CD14-positive monocyte (primary cell): ENCODE measurements around the gene SRSF3. TPM values are rescaled to one million over a fixed set of nuclear protein-coding genes. Genes with fewer than 3 reads are reported as not detected.
A peak's percentile ranks its signal among the peaks of the same experiment; 100 is the strongest.

Experiments
- DNase-seq, 3 donors: peaks; one replicate each; pipeline ENCODE4 v3.0.0-alpha.2; 2011 to 2022
- H2AFZ ChIP-seq: 2 replicates; pipeline ENCODE4 v1.6.0; 2012; ENCODE audit warnings: mild to moderate bottlenecking, low read depth, low read length, inconsistent platforms; ENCODE audit not compliant: insufficient read depth, poor library complexity, severe bottlenecking
- H3K27ac ChIP-seq, 2 donors: 1 replicate in 1 of 2; 2 replicates in 1 of 2; pipeline ENCODE4 v1.5.1; 2012 to 2013; ENCODE audit warnings: low read length in 2 of 2, control low read depth in 1 of 2, inconsistent platforms in 1 of 2, low read depth in 1 of 2, mild to moderate bottlenecking in 1 of 2
- H3K27me3 ChIP-seq, 2 donors: one replicate each; pipeline versions ENCODE4 v1.6.0 to v1.6.1; 2011 to 2013; ENCODE audit warnings: low read length in 2 of 2; ENCODE audit not compliant: control insufficient read depth in 2 of 2, insufficient read depth in 2 of 2
- H3K36me3 ChIP-seq, 2 donors: replicated peaks in 1 of 2; 1 replicate in 1 of 2; 2 replicates in 1 of 2; pipeline versions ENCODE4 v1.5.1 to v1.6.1; 2012 to 2013; ENCODE audit warnings: low read length in 2 of 2, control low read depth in 1 of 2, inconsistent platforms in 1 of 2, mild to moderate bottlenecking in 1 of 2; ENCODE audit not compliant: insufficient read depth in 2 of 2, control insufficient read depth in 1 of 2
- H3K4me1 ChIP-seq, 2 donors: 1 replicate in 1 of 2; 2 replicates in 1 of 2; pipeline versions ENCODE4 v1.5.1 to v1.6.1; 2012 to 2013; ENCODE audit warnings: low read length in 2 of 2, control low read depth in 1 of 2, inconsistent platforms in 1 of 2, mild to moderate bottlenecking in 1 of 2, moderate library complexity in 1 of 2; ENCODE audit not compliant: insufficient read depth in 2 of 2, control insufficient read depth in 1 of 2
- H3K4me2 ChIP-seq: replicated peaks from 2 replicates; pipeline ENCODE3; 2012; ENCODE audit warnings: low read length, moderate library complexity, mild to moderate bottlenecking; ENCODE audit not compliant: poor library complexity, severe bottlenecking; ENCODE audit errors: extremely low read depth
- H3K4me3 ChIP-seq, 3 experiments: fragments of 200-600 bp in 1 of 3; sonication (generic) in 1 of 3; replicated peaks in 1 of 3; 1 replicate in 2 of 3; 2 replicates in 1 of 3; pipeline ENCODE4 v1.5.1; 2011 to 2013; ENCODE audit warnings: low read length in 3 of 3, mild to moderate bottlenecking in 3 of 3, control low read depth in 2 of 3, low read depth in 2 of 3, inconsistent platforms in 1 of 3, moderate library complexity in 1 of 3
- H3K79me2 ChIP-seq: 2 replicates; pipeline ENCODE4 v1.6.0; 2012; ENCODE audit warnings: mild to moderate bottlenecking, control low read depth, inconsistent platforms, low read length, moderate library complexity; ENCODE audit not compliant: insufficient read depth
- H3K9ac ChIP-seq: 2 replicates; pipeline ENCODE4 v1.6.0; 2017; ENCODE audit warnings: low read length, mild to moderate bottlenecking; ENCODE audit not compliant: insufficient read depth, poor library complexity, severe bottlenecking
- H3K9me3 ChIP-seq, 2 donors: replicated peaks in 1 of 2; 1 replicate in 1 of 2; 2 replicates in 1 of 2; pipeline versions ENCODE4 v1.5.1 to v1.6.1; 2012 to 2013; ENCODE audit warnings: low read length in 2 of 2, control low read depth in 1 of 2; ENCODE audit not compliant: control insufficient read depth in 1 of 2, insufficient read depth in 1 of 2
- H4K20me1 ChIP-seq: 2 replicates; pipeline ENCODE4 v1.6.0; 2012; ENCODE audit warnings: mild to moderate bottlenecking, low read length, control low read depth, moderate library complexity; ENCODE audit not compliant: insufficient read depth
- H3K27ac Mint-ChIP-seq, 7 donors: one replicate each; pipeline ENCODE4 v1.8.0; 2020; ENCODE audit warnings: mild to moderate bottlenecking in 7 of 7, mixed read lengths in 7 of 7, moderate library complexity in 6 of 7, inconsistent platforms in 2 of 7
- H3K27me3 Mint-ChIP-seq, 3 donors: one replicate each; pipeline ENCODE4 v1.8.0; 2021 to 2022; ENCODE audit warnings: low read depth in 3 of 3, mild to moderate bottlenecking in 3 of 3, mixed read lengths in 3 of 3, moderate library complexity in 3 of 3, inconsistent platforms in 1 of 3
- H3K36me3 Mint-ChIP-seq, 2 donors: one replicate each; pipeline ENCODE4 v1.8.0; 2020; ENCODE audit warnings: mixed read lengths in 2 of 2, inconsistent platforms in 1 of 2, mild to moderate bottlenecking in 1 of 2
- H3K4me1 Mint-ChIP-seq: one replicate; pipeline ENCODE4 v1.8.0; 2020; ENCODE audit warnings: mild to moderate bottlenecking, mixed read lengths
- H3K4me3 Mint-ChIP-seq, 2 donors: one replicate each; pipeline ENCODE4 v1.8.0; 2020; ENCODE audit warnings: mild to moderate bottlenecking in 2 of 2, mixed read lengths in 2 of 2, moderate library complexity in 1 of 2
- H3K9me3 Mint-ChIP-seq, 7 donors: one replicate each; pipeline ENCODE4 v1.8.0; 2020 to 2022; ENCODE audit warnings: mixed read lengths in 7 of 7, mild to moderate bottlenecking in 6 of 7, moderate library complexity in 6 of 7, inconsistent platforms in 2 of 7
- WGBS: methylation state at CpG from one replicate; pipeline ENCODE4 v1.1.5; 2013; ENCODE audit warnings: missing lambda C conversion rate; ENCODE audit not compliant: insufficient coverage; 5-methylcytosine and 5-hydroxymethylcytosine counted together
- intact Hi-C, 2 donors: fragments of 100-400 bp; cut with micrococcal nuclease; formaldehyde crosslinking; loops; one replicate each; pipeline versions ENCODE4 v1.15.0 to v1.15.1; 2023
- polyA plus RNA-seq, 3 donors: library from polyadenylated mRNA; depleted of rRNA in 1 of 3; unstranded in 2 of 3; stranded (reverse) in 1 of 3; fragments of 300-500 nt in 2 of 3; fragments of >200 nt in 1 of 3; fragmentation: Illumina TruSeq in 2 of 3; gene quantifications; 1 replicate in 2 of 3; 2 replicates in 1 of 3; pipeline ENCODE4 v1.2.3, GENCODE V29; 2012 to 2021
- TF ChIP-seq, protein P1 (sequence below): fragments of 200-600 bp; IDR thresholded peaks from one replicate; pipeline ENCODE4 v1.8.0; 2022; ENCODE audit warnings: antibody characterized with exemption, mild to moderate bottlenecking

SRSF3 gene
- polyA plus RNA-seq, 3 donors: 293 to 341 (median 297) TPM

- H3K9ac ChIP-seq: no peak overlapping the region
- H3K27ac ChIP-seq: peak overlapping the region; percentile 15 to 72
- H3K4me3 ChIP-seq: peak overlapping the region in 1 of 3 experiments; percentile 51
- Mint-ChIP-seq H3K4me1 (peaks cover 53% of the 10 kb centered on the region), H3K4me3 (peak overlapping the region in 1 of 2 donors; percentile 69), H3K27ac (peak overlapping the region; percentile 79 to 93 (median 90)), H3K9me3 (peaks cover 0 to 2% (median 0%) of the 10 kb centered on the region in 7 donors), H3K27me3 (peaks cover 2 to 5% (median 4%) of the 10 kb centered on the region in 3 donors), H3K36me3 (peaks cover 0 to 2% of the 10 kb centered on the region in 2 donors)
- no peak for DNase-seq
- intact Hi-C loops: loop anchor here (2.0 to 5.0 kb wide), 3 partner anchors 56 to 134 kb away; partner anchors contain the start of gene CDKN1A (in 1 of the 2)
- H3K36me3 ChIP-seq: no peaks in the 10 kb centered on the region
- peaks cover 46 to 53% of the 10 kb centered on the region in 2 donors for H3K4me1 ChIP-seq
- no peak overlapping the region for H2AFZ ChIP-seq
- no peaks in the 10 kb centered on the region for H4K20me1 ChIP-seq
- no peaks in the 10 kb centered on the region for H3K79me2 ChIP-seq
- TF ChIP-seq, protein P1, sequence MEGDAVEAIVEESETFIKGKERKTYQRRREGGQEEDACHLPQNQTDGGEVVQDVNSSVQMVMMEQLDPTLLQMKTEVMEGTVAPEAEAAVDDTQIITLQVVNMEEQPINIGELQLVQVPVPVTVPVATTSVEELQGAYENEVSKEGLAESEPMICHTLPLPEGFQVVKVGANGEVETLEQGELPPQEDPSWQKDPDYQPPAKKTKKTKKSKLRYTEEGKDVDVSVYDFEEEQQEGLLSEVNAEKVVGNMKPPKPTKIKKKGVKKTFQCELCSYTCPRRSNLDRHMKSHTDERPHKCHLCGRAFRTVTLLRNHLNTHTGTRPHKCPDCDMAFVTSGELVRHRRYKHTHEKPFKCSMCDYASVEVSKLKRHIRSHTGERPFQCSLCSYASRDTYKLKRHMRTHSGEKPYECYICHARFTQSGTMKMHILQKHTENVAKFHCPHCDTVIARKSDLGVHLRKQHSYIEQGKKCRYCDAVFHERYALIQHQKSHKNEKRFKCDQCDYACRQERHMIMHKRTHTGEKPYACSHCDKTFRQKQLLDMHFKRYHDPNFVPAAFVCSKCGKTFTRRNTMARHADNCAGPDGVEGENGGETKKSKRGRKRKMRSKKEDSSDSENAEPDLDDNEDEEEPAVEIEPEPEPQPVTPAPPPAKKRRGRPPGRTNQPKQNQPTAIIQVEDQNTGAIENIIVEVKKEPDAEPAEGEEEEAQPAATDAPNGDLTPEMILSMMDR: no peak
- peak overlapping the region; percentile 39 for H3K4me2 ChIP-seq
- no peaks in the 10 kb centered on the region for H3K9me3 ChIP-seq
- no peaks in the 10 kb centered on the region for H3K27me3 ChIP-seq
- WGBS: 93% methylated on average over 2 of the region's 4 CpGs
Observed at GRCh38 chr6:36622901-36623546, 28.9 kb downstream of the SRSF3 start.

GRCh38 chr6:36623547-36624459 is 29.6 kb downstream of the SRSF3 start:
- WGBS: 20% methylated on average over 8 of the region's 18 CpGs

More at GRCh38 chr6:36623547-36624459, 29.6 kb downstream of the SRSF3 start:
- H3K4me2 ChIP-seq: peak overlapping the region; percentile 6
- Mint-ChIP-seq H3K9me3 (peaks cover 0 to 2% (median 0%) of the 10 kb centered on the region in 7 donors), H3K36me3 (peaks cover 0 to 2% of the 10 kb centered on the region in 2 donors), H3K4me1 (peaks cover 54% of the 10 kb centered on the region), H3K27ac (peak overlapping the region; percentile 47 to 93 (median 83)), H3K27me3 (peaks cover 2 to 5% (median 4%) of the 10 kb centered on the region in 3 donors), H3K4me3 (peak overlapping the region in 1 of 2 donors; percentile 69)
- peak overlapping the region in 1 of 2 donors; percentile 72 for H3K27ac ChIP-seq
- intact Hi-C loops: loop anchor here (2.0 to 5.0 kb wide), 3 partner anchors 55 to 133 kb away; partner anchors contain the start of gene CDKN1A (in 1 of the 2)
- H3K79me2 ChIP-seq: no peaks in the 10 kb centered on the region
- H4K20me1 ChIP-seq: no peaks in the 10 kb centered on the region
- DNase-seq: peak; percentile 70 to 81 (median 77)
- H3K4me3 ChIP-seq: peak overlapping the region in 1 of 3 experiments; percentile 51
- H2AFZ ChIP-seq: no peak overlapping the region
- no peaks in the 10 kb centered on the region for H3K36me3 ChIP-seq
- TF ChIP-seq, protein P1: peak; percentile 91
- H3K27me3 ChIP-seq: no peaks in the 10 kb centered on the region
- no peaks in the 10 kb centered on the region for H3K9me3 ChIP-seq
- peaks cover 47 to 54% of the 10 kb centered on the region in 2 donors for H3K4me1 ChIP-seq
- H3K9ac ChIP-seq: no peak overlapping the region
